NCI-H2196 treated with DMSO at 0.1 percent for 48 hours (cell line): Measurements from ENCODE around the gene KCNK10.
A peak's percentile ranks its signal among the peaks of the same experiment; 100 is the strongest.

Source experiments
- DNase-seq: peaks from one replicate; lab custom pipeline; 2025; ENCODE audit not compliant: unreplicated experiment; lab: John Stamatoyannopoulos, UW

KCNK10 gene

GRCh38 chr14:88228522-88229236 is 94.4 kb downstream of the KCNK10 start:
- DNase-seq: no peak

- no peak for DNase-seq
Observed at GRCh38 chr14:88227693-88228092, 95.4 kb downstream of the KCNK10 start.

- no peak for DNase-seq
Observed at GRCh38 chr14:88225721-88226120, 97.3 kb downstream of the KCNK10 start.

GRCh38 chr14:88218119-88218915 is 104.8 kb downstream of the KCNK10 start:
- no peak for DNase-seq

- DNase-seq: no peak
Observed at GRCh38 chr14:88212691-88213090, 110.4 kb downstream of the KCNK10 start.

- DNase-seq: no peak
Observed at GRCh38 chr14:88210426-88210825, 112.6 kb downstream of the KCNK10 start.

- no peak for DNase-seq
Observed at GRCh38 chr14:88209273-88209672, 113.8 kb downstream of the KCNK10 start.

GRCh38 chr14:88208858-88209257 is 114.2 kb downstream of the KCNK10 start:
- DNase-seq: no peak

- no peak for DNase-seq
Observed at GRCh38 chr14:88204221-88204620, 118.8 kb downstream of the KCNK10 start.

GRCh38 chr14:88203291-88203690 is 119.8 kb downstream of the KCNK10 start:
- no peak for DNase-seq

GRCh38 chr14:88202286-88202685 is 120.8 kb downstream of the KCNK10 start:
- no peak for DNase-seq

- DNase-seq: no peak
Observed at GRCh38 chr14:88201851-88202250, 121.2 kb downstream of the KCNK10 start.

- DNase-seq: no peak
Observed at GRCh38 chr14:88199882-88200281, 123.2 kb downstream of the KCNK10 start.

- DNase-seq: no peak
Observed at GRCh38 chr14:88198446-88198845, 124.6 kb downstream of the KCNK10 start.

- no peak for DNase-seq
Observed at GRCh38 chr14:88196925-88197324, 126.1 kb downstream of the KCNK10 start.

GRCh38 chr14:88196116-88196890 is 126.8 kb downstream of the KCNK10 start:
- no peak for DNase-seq

- no peak for DNase-seq
Observed at GRCh38 chr14:88195676-88196075, 127.4 kb downstream of the KCNK10 start.

GRCh38 chr14:88194531-88194930 is 128.5 kb downstream of the KCNK10 start:
- no peak for DNase-seq

GRCh38 chr14:88191605-88192004 is 131.5 kb downstream of the KCNK10 start:
- no peak for DNase-seq

GRCh38 chr14:88189417-88190191 is 133.5 kb downstream of the KCNK10 start:
- peak; percentile 25 for DNase-seq
